ENCODE results near the gene CLHC1.

The CLHC1 gene

DNA sequence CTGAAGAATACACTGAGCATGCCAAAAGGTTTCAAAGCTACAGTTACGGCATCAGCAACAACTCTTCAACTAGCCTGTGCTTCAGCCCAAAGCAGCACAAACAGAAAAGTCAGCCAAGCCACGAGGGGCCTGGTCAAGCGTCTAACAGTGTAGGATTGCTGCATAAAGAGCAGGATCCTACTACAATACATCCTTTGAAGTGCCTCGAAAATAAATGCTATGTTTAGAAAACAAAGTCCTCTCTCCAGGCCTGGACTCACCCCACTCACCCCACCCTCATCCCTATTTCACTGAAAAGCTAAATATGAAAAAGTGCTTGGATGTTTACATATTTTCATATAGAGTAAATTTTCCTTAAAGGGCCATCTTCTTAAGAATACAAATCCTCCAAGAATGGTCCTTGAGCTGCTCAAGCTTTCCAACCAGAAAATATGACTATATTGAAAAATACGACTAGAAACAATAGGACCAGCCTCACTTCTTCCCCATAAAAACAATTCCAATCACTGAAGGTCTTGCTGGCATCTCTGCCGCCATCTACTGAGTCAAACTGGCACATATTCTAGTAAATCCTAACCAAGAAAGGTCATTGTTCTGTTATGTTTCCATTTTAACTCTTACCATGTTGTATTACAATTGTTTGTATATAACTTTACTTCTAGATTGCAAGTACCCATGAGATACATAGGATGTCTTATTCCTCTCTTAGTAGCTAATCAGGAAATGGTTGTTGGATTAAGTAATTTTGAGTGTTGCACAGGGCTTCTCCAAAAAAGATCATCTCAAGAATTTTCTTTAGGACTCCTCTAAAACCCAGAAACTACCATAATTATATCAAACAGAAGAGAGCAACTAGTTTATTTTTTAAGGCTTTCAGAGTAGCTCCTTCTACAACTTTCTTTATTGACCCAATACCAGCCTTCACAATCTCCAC, 63.6 kb downstream of the CLHC1 start:
- DNase-seq: peak; percentile 79

DNA sequence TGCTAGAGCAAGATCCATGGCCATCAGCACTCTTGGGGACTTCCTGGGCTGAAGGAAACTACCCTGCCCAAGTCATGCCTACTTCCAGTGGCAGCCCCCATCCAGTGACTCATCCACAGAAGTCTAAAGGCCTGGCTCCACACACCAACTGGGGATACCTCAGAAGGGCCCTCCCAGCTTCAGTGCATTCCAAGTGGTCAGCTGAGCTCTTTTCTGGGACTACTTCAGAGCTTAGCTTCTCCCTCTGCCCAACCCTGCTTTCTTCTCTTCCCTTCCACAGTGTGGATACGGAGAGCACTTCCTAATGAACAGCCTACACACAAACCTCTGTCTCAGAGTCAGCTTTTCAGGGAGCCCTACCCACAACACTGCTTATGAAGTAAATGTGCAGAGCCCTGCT, 66.5 kb downstream of the CLHC1 start:
- DNase-seq: peak; percentile 59

- DNase-seq: no peak
Observed at GRCh38 chr2:55164534-55165480, 67.3 kb downstream of the CLHC1 start.

DNA sequence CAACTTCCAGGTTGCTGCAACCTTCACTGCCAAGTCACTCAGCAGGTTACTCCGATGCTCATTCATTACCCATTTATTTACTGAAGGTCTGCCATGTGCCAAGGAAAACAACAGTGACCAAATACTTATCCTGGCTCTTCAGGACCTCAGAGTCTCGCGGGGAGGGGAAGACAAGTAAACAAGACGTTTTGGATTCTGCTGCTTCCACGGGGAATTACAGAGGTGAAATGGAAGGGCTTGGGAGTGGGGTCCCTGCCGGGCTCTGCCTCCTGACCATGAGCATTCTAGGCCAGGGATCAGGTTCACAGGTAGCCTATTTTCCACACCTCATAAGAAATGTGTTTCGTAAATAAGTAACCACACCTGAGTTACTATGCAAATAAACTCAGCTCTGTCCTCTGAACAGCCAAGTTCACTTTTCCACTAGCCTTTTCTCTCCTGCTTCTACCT, 68.1 kb downstream of the CLHC1 start:
- DNase-seq: peak; percentile 14

GRCh38 chr2:55163274-55163721, 68.8 kb downstream of the CLHC1 start:
- DNase-seq: peak; percentile 91

DNA sequence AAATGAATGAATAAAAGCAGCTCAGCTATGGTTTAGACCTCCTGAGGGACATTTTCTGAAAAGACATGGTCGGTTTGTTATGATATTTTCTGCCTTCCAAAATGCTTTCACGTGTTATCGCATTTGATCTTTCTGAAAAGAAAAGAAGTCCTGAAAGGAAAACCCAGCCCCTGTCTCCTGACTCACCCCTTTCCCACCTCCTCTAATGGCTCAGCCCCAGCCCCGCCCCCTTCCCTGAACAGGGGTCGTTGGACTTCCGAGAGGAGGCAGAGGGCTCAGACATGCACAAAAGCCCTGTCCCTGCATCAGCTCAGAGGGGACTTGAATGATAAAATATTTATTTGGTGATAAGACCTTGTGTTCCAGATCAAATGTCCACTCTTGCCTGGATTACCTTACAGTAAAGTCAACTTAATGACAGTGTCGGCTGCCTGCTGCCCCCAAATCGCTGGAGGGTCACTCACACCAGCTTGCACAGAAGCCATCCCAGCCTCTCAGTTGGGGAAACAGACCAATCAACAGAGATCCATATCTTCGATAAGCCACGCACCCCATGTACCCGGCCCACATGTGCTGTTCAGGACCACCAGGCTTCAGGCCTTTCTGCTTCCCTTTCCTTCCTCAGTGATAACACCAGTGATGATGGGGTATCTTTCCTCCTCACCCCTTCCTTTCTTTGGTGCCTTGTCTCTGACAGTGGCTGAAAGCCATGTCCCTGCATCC, 69.6 kb downstream of the CLHC1 start:
- DNase-seq: no peak

DNA sequence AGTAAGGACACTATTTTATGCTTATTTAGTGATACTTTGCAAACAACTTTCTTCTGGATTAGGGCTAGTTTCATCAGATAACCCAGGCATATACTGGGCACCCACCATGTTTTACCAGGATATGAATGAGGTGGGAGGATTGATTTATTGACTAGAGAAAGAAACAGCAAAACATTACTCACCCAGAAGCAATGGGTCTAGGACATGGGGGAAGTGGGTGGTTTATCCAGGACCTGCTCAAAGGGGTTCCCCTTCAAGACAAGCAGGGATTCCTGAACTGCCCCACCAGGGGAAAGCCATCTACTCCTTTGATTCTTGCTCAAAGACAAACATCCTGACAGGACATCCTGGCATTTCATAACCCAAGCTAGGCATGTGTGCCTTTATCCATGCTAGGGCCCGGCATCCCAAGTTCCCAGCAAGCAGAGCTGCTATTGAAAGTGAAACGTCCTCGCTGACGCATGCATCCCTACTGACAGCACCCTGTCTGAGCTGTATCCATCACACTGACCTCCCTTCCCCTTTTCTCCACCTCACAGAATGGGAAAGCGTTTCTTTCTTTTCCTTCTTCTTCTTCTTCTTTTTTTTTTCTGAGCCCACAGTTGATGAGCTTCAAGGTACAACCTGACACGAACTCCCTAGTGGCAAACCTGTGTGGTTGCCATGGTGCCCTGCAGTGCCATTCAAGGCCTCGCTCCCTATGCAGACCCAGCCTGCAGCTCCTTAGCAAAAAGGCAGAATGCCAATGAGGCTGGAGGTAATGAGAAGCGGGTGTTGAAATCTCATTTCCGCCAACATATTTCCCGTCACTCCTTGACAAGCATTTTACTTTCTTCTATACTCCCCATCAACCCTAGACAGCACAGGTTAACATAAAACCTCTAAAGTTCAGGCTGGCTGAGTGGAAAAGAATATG, 70.5 kb downstream of the CLHC1 start:
- DNase-seq: no peak

- no peak for DNase-seq
Observed at GRCh38 chr2:55160422-55160821, 71.7 kb downstream of the CLHC1 start.

DNA sequence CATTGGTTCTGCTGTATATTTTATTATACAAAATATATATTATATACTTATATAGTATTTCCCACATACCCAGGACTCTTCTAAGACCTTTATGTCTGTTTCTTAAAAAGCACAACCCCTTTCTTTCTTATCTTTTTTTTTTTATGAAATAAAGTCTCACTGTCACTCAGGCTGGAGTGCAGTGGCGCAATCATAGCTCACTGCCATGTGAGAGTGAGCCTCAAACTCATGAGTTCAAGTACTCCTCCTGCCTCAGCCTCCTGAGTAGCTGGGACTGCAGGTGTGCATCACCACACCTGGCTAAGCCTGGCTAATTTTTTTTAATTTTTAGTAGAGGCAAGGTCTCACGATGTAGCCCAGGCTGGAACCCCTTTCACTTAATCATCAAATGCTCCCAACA, 72.3 kb downstream of the CLHC1 start:
- DNase-seq: no peak

DNA sequence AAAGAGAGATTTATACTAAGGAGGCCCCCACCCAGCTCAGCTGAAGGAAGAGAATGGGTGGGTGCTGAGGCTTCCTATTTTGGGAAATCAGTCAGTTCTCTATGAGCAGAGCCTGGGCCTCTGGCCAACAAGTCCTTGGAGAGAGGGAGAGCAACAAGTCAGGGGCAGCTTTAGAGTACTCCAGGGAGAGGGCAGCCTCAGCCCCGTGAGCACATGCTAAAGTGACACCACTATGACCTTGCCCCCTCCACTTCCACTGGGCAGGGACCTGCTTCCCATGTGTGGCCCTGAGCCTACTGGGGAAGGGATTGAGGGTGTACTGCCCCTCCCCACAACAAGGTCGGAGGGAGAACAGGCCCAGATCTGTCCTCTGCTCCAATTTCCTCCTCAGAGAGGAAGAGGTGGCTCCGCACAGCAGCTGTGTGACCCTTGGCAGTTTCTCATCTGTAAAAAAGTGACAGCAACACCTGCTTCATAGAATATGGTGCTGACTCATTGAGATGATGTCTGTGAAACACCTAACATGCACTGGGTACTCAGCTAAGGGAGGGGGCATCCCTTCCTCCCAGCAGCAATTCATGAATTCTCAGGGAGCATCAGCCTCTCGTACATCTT, 72.9 kb downstream of the CLHC1 start:
- DNase-seq: no peak

DNA sequence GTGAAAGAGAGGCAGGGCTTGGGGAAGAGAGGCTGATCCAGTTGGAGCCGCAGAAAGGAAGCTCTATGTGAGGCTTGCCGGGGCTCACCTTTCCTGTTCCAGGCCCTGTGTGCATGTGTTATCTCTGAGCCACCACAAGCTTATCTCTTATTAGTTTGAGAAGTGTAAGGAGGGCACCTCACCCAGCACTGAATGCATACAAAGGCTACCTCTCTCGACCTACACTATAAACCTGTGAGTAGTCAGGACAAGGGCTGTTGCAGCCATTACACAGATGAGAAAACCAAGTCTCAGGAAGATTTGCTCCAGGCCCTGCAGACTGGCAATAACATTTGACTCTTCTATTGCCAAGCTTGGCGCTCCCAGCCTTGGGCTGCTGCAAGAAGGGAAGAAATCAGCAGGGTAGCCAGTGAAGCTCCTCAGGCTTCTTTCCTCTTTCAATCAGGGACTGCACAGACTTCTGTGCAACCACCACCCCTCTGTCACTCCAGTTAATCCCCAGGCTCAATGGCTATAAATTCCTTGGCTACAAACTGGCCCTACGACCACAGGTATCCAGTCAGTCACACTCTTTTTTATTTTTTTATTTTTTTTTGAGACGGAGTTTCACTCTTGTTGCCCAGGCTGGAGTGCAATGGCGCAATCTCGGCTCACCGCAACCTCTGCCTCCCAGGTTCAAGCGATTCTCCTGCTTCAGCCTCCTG, 73.8 kb downstream of the CLHC1 start:
- no peak for DNase-seq

GRCh38 chr2:55157474-55157884, 74.6 kb downstream of the CLHC1 start:
- DNase-seq: no peak

- DNase-seq: no peak
Observed at GRCh38 chr2:55156984-55157383, 75.1 kb downstream of the CLHC1 start.

DNA sequence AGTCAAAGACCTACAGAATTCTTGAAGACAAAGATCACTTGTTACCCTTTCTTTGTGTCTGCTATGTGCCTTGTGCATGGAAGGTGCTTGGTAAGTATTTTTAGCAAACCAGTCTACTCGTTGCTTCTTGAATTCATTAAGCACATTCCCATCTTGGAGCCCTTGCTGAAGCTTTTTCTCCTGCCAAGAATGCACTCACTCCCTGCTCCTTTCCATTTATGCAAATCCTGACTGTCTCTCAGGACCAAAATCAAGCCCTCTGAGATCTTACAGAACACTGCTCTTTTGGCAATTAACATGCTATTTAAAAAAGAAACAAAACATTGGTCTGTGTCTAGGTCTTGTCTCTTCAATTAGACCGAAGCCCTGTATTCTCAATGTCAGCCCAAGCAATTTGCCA, 75.8 kb downstream of the CLHC1 start:
- DNase-seq: no peak

DNA sequence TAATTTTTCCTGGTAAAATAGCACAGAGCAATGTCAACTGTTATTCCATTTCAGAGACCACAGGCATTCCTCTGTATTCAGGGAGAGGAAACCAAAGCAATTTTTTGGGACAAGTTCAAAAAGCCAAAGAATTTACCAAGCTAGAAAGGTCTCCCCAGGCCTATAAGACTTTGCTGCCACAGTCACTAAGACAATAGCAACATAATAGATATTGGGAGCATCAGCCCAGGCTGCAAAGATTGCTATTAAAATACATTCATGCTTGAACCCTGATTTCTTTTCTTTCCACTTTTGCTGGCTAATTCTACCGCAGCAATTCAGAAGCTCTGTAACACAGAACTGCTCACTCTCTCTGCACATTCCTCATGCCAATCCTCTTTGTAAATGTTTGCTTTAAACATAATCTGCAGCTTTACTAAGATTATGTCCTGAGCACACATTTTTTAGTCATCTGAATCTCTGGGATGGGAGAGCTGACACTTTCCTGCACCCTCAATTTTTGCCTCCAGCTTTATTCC, 76.3 kb downstream of the CLHC1 start:
- DNase-seq: peak; percentile 24

DNA sequence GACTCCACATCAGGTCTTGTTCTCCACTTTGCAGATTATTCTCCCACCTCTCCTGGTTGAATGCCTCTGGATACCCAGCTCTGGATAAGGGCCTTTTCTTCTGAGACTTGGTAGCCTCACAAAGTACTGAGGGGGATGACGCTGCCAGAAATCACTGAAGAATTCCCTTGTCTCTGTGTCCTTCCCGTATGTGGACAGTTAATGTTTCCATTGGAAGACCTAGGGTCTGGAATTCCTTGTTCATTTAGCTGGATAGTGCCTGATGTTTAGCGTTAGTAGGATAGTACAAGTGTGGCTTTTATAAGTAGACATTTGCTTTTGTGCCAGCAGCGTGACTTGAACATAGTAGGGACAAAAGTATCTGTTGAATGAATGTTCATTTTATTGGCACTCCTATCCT, 76.9 kb downstream of the CLHC1 start:
- DNase-seq: no peak

DNA sequence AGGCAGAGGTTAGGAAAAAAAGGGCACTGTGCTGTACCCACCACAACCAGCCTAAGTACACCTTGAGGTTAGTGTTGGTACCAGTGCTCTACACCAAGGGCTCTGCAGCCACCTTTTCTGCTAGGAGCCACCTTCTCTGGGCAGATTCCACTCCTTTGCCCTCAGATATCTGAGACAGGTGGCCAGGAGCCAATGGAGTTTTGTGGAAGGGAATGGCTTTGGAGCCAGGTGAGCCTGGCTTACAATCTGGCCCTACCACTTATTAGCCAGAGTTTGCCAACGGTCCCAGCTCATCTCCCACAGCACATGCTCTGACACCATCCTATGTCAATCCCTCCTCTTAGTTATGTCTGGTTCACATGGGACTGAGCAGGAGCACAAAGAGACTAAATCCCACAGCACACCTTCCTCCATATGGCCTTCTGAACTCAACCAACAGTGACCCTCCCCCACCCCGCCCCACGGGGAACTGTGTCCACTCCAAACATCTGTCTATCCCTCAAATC, 77.5 kb downstream of the CLHC1 start:
- no peak for DNase-seq

GRCh38 chr2:55153584-55154299, 78.4 kb downstream of the CLHC1 start:
- no peak for DNase-seq
